Trophoblast cell (in vitro differentiated cells and primary cell): Measurements from ENCODE around the gene HLA-DRB1.

Experiments
- DNase-seq, 2 donors: peaks; one replicate each; pipeline ENCODE4 v3.0.0-alpha.2; 2016
- H2AFZ ChIP-seq: 2 replicates; pipeline ENCODE4 v1.6.1; 2013; ENCODE audit warnings: low read length, moderate library complexity, mild to moderate bottlenecking; ENCODE audit not compliant: insufficient read depth, poor library complexity
- H2AK5ac ChIP-seq: 2 replicates; pipeline ENCODE4 v1.6.1; 2013; ENCODE audit warnings: mild to moderate bottlenecking, low read length
- H2BK120ac ChIP-seq: 2 replicates; pipeline ENCODE4 v1.6.1; 2013; ENCODE audit warnings: low read length, mild to moderate bottlenecking, moderate library complexity; ENCODE audit not compliant: insufficient read depth, poor library complexity
- H2BK12ac ChIP-seq: 2 replicates; pipeline ENCODE4 v1.6.1; 2013; ENCODE audit warnings: mild to moderate bottlenecking, low read length, moderate library complexity
- H2BK5ac ChIP-seq: 2 replicates; pipeline ENCODE4 v1.6.1; 2013; ENCODE audit warnings: low read length, low read depth, moderate library complexity, mild to moderate bottlenecking; ENCODE audit not compliant: poor library complexity
- H3K14ac ChIP-seq: 2 replicates; pipeline ENCODE4 v1.6.1; 2013; ENCODE audit warnings: mild to moderate bottlenecking, low read length
- H3K18ac ChIP-seq: 2 replicates; pipeline ENCODE4 v1.6.1; 2013; ENCODE audit warnings: mild to moderate bottlenecking, low read length
- H3K23ac ChIP-seq: 2 replicates; pipeline ENCODE4 v1.6.1; 2013; ENCODE audit warnings: low read length
- H3K27ac ChIP-seq: 2 replicates; pipeline ENCODE4 v1.5.1; 2013; ENCODE audit warnings: low read depth, mild to moderate bottlenecking, inconsistent platforms, low read length, moderate library complexity
- H3K27me3 ChIP-seq: 2 replicates; pipeline ENCODE4 v1.6.1; 2013; ENCODE audit warnings: inconsistent platforms, mild to moderate bottlenecking, low read length, moderate library complexity; ENCODE audit not compliant: insufficient read depth
- H3K36me3 ChIP-seq, 2 experiments: 1 replicate in 1 of 2; 2 replicates in 1 of 2; pipeline ENCODE4 v1.6.1; 2013; ENCODE audit warnings: low read length in 2 of 2, mild to moderate bottlenecking in 2 of 2, moderate library complexity in 1 of 2; ENCODE audit not compliant: insufficient read depth in 2 of 2, control insufficient read depth in 1 of 2
- H3K4ac ChIP-seq: 2 replicates; pipeline ENCODE4 v1.6.1; 2013; ENCODE audit warnings: low read depth, mild to moderate bottlenecking, low read length, moderate library complexity
- H3K4me1 ChIP-seq, 2 experiments: 1 replicate in 1 of 2; 2 replicates in 1 of 2; pipeline ENCODE4 v1.6.1; 2013; ENCODE audit warnings: low read length in 2 of 2, mild to moderate bottlenecking in 2 of 2, moderate library complexity in 1 of 2; ENCODE audit not compliant: insufficient read depth in 2 of 2, control insufficient read depth in 1 of 2
- H3K4me2 ChIP-seq: 2 replicates; pipeline ENCODE4 v1.6.1; 2013; ENCODE audit warnings: inconsistent platforms, mild to moderate bottlenecking, low read length, moderate library complexity
- H3K4me3 ChIP-seq: 2 replicates; pipeline ENCODE4 v1.5.1; 2013; ENCODE audit warnings: mild to moderate bottlenecking, low read depth, low read length, inconsistent platforms
- H3K79me1 ChIP-seq: one replicate; pipeline ENCODE4 v1.6.1; 2013; ENCODE audit warnings: low read length
- H3K79me2 ChIP-seq: 2 replicates; pipeline ENCODE4 v1.6.1; 2013; ENCODE audit warnings: low read length, mild to moderate bottlenecking; ENCODE audit not compliant: control insufficient read depth, insufficient read depth, poor library complexity
- H3K9ac ChIP-seq: 2 replicates; pipeline ENCODE4 v1.6.1; 2013; ENCODE audit warnings: mild to moderate bottlenecking, low read length
- H3K9me3 ChIP-seq: 2 replicates; pipeline ENCODE4 v1.6.1; 2013; ENCODE audit warnings: low read depth, mild to moderate bottlenecking, control low read depth, inconsistent platforms, low read length; ENCODE audit not compliant: insufficient read depth
- H4K12ac ChIP-seq: 2 replicates; pipeline ENCODE4 v1.6.1; 2013; ENCODE audit warnings: low read depth, mild to moderate bottlenecking, low read length, moderate library complexity
- H4K8ac ChIP-seq: 2 replicates; pipeline ENCODE4 v1.6.1; 2013; ENCODE audit warnings: low read depth, mild to moderate bottlenecking, low read length, moderate library complexity
- H4K91ac ChIP-seq: one replicate; pipeline ENCODE4 v1.6.1; 2013; ENCODE audit warnings: low read depth, mild to moderate bottlenecking, low read length, moderate library complexity
- WGBS: extraction: QIAGEN DNeasy Blood & Tissue Kit; methylation state at CpG from one replicate; pipeline ENCODE4 v1.1.7; 2013; ENCODE audit warnings: missing lambda C conversion rate; ENCODE audit not compliant: insufficient read length, insufficient coverage; ENCODE audit errors: extremely low coverage; 5-methylcytosine and 5-hydroxymethylcytosine counted together

Gene HLA-DRB1

DNA sequence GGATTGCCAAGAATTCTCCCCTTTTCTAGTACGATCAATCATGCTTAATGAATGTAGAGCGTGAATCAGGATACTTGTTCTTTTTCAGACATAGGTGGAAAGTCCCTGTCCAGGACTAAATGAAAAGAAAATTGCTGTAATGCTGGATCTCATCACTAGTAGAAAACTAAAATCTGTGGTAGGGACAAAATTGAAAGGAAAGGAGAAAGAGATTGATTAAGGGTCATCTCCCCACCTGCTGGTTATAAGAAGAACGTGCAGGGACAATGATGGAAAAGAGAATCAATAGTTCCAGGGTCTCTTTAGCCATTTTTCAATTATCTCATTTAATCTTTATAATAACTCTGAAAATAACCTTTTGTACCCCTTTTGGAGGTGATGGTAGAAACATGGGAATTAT, 18.7 kb upstream of the HLA-DRB1 start:
- H2AFZ ChIP-seq, result no peak overlapping the region
- H3K9me3 ChIP-seq, result no peaks in the 10 kb centered on the region
- no peaks in the 10 kb centered on the region for H3K27me3 ChIP-seq
- DNase-seq, result no peak
- no peak overlapping the region for H2BK120ac ChIP-seq
- no peak overlapping the region for H3K18ac ChIP-seq
- WGBS, result no CpG with 5 or more reads among the region's 3 CpGs
- H3K4me1 ChIP-seq, result peaks cover 0 to 2% of the 10 kb centered on the region in 2 experiments
- no peaks in the 10 kb centered on the region for H3K36me3 ChIP-seq
- no peak overlapping the region for H2BK12ac ChIP-seq
- no peak overlapping the region for H3K14ac ChIP-seq
- H3K27ac ChIP-seq, result no peak overlapping the region
- H4K12ac ChIP-seq, result no peak overlapping the region
- no peak overlapping the region for H4K8ac ChIP-seq
- no peaks in the 10 kb centered on the region for H3K79me2 ChIP-seq
- no peak overlapping the region for H2BK5ac ChIP-seq
- H4K91ac ChIP-seq, result no peak overlapping the region
- H3K79me1 ChIP-seq, result no peaks in the 10 kb centered on the region
- H3K23ac ChIP-seq, result no peak overlapping the region
- no peak overlapping the region for H2AK5ac ChIP-seq
- H3K9ac ChIP-seq, result no peak overlapping the region
- no peak overlapping the region for H3K4ac ChIP-seq
- no peak overlapping the region for H3K4me3 ChIP-seq
- H3K4me2 ChIP-seq, result no peak overlapping the region

DNA sequence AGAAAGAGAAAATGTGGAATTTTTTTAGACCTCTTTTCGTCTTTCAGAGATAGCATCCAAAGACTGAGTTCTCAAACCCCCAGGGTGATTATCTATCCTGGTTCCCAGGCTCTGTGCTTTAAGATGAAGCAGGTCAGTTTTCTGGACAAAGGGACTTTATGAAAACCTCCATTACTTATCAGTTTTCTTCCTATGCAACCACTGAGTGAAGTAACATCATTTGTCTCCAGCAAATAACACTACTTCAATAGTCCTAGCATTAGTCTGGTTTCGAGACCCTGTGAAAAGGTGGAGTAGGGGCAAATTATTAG, 18.3 kb upstream of the HLA-DRB1 start:
- Histone ChIP-seq H2AK5ac (no peak overlapping the region), H3K27ac (no peak overlapping the region), H3K79me2 (no peaks in the 10 kb centered on the region), H3K4me1 (peaks cover 0 to 2% of the 10 kb centered on the region in 2 experiments), H4K12ac (no peak overlapping the region), H3K4me2 (no peak overlapping the region), H3K9me3 (no peaks in the 10 kb centered on the region), H4K8ac (no peak overlapping the region), H3K79me1 (no peaks in the 10 kb centered on the region), H3K14ac (no peak overlapping the region), H3K36me3 (no peaks in the 10 kb centered on the region), H3K23ac (no peak overlapping the region), H2BK120ac (no peak overlapping the region), H4K91ac (no peak overlapping the region), H2BK5ac (no peak overlapping the region), H3K18ac (no peak overlapping the region), H2BK12ac (no peak overlapping the region), H3K27me3 (no peaks in the 10 kb centered on the region), H3K4ac (no peak overlapping the region), H2AFZ (no peak overlapping the region), H3K4me3 (no peak overlapping the region), H3K9ac (no peak overlapping the region)
- no peak for DNase-seq
- WGBS, result no CpG with 5 or more reads among the region's 2 CpGs

DNA sequence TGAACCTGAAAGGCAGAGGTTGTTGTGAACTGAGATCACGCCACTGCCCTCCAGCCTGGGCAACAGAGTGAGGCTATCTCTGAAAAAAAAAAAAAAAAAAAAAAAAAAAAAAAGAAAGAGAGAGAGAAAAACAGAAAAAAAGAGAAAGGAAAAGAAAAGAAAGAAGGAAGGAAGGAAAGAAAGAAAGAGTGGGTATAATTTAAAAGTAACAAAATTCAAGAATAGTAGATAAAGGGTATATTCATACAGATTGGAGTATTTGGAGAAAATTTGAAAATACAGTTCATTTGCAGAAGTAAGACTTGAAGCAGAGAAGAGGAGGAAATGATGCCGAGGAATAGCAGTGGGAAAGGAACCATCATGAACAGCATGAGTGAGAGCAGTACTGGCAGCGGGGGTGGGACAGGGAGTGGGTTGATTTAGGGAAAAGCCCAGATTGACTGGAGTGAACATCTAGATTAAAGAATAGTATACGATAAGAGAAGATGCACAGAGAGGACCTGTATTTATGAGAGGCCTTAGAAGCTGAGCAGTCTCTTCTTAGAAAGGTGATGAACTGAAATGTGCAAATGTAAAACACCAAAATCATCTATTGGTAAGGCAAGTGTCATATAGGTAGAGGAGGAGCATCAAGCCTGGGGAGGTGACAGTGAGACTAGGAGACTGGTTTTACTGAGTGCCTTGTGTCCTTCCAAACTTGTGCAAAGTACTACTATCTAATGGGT, 17.8 kb upstream of the HLA-DRB1 start:
- H3K9ac ChIP-seq, result no peak overlapping the region

DNA sequence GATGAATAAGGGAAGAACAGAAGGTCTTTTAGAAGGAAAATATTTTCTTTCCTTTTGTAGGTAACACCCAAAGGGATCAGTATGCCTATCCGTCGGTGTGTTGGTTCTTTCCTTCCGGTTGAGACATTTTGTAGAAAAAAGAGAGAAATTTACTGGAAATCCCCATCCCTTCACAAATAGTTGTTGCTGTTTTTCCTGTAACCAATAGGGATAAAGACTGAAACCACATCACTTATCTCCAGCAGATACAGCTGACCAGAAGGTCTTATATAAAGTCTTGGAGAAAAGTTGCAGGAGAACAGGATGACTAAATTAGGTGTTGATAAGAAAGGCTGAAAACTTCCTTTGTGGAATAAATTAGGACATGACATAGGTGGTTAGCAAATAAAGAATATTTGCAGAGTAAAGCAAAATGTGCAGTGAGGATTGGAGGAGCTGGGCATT, 14.8 kb upstream of the HLA-DRB1 start:
- Histone ChIP-seq H4K12ac (no peak overlapping the region), H3K14ac (no peak overlapping the region), H3K4ac (no peak overlapping the region), H3K9me3 (no peaks in the 10 kb centered on the region), H3K4me1 (no peaks in the 10 kb centered on the region), H2BK12ac (no peak overlapping the region), H3K4me2 (no peak overlapping the region), H4K91ac (no peak overlapping the region), H2BK5ac (no peak overlapping the region), H2AK5ac (no peak overlapping the region), H3K18ac (no peak overlapping the region), H3K23ac (no peak overlapping the region), H2AFZ (no peak overlapping the region), H3K4me3 (no peak overlapping the region), H3K9ac (no peak overlapping the region), H4K8ac (no peak overlapping the region), H2BK120ac (no peak overlapping the region), H3K79me2 (no peaks in the 10 kb centered on the region), H3K27ac (no peak overlapping the region), H3K36me3 (no peaks in the 10 kb centered on the region), H3K79me1 (no peaks in the 10 kb centered on the region), H3K27me3 (no peaks in the 10 kb centered on the region)
- no CpG with 5 or more reads among the region's 3 CpGs for WGBS
- DNase-seq, result peak in 1 of 2 donors; percentile 34

More for the DNA sequence above, 17.8 kb upstream of the HLA-DRB1 start:
- Histone ChIP-seq H2BK12ac (no peak overlapping the region), H2BK5ac (no peak overlapping the region), H3K36me3 (no peaks in the 10 kb centered on the region), H3K79me2 (no peaks in the 10 kb centered on the region), H3K9me3 (no peaks in the 10 kb centered on the region), H3K4me1 (peaks cover 0 to 2% of the 10 kb centered on the region in 2 experiments), H4K91ac (no peak overlapping the region), H2AFZ (no peak overlapping the region), H3K79me1 (no peaks in the 10 kb centered on the region), H3K14ac (no peak overlapping the region), H3K4me2 (no peak overlapping the region), H2AK5ac (no peak overlapping the region), H3K23ac (no peak overlapping the region), H3K4me3 (no peak overlapping the region), H2BK120ac (no peak overlapping the region), H4K8ac (no peak overlapping the region), H3K4ac (no peak overlapping the region), H3K27me3 (no peaks in the 10 kb centered on the region), H3K18ac (no peak overlapping the region), H4K12ac (no peak overlapping the region), H3K27ac (no peak overlapping the region)
- WGBS, result no CpG with 5 or more reads among the region's 4 CpGs
- DNase-seq, result no peak
